H9 (cell line): ENCODE data around the gene KIF2C. TPM values are rescaled to one million over a fixed set of nuclear protein-coding genes. Genes with fewer than 3 reads are reported as not detected.
A peak's percentile ranks its signal among the peaks of the same experiment; 100 is the strongest.

Source experiments
- DNase-seq: peaks from one replicate; pipeline ENCODE4 v3.0.0-alpha.2; 2017
- H2AFZ ChIP-seq: one replicate; pipeline ENCODE4 v1.6.1; 2013; ENCODE audit warnings: mild to moderate bottlenecking, low read length, control low read depth, moderate library complexity
- H2AK5ac ChIP-seq: 2 replicates; pipeline ENCODE4 v1.6.1; 2013; ENCODE audit warnings: low read length, control low read depth, mixed read lengths; ENCODE audit not compliant: insufficient read length
- H2BK120ac ChIP-seq: one replicate; pipeline ENCODE4 v1.6.1; 2013; ENCODE audit warnings: low read depth, mild to moderate bottlenecking, low read length, control low read depth, inconsistent platforms; ENCODE audit not compliant: poor library complexity, severe bottlenecking
- H2BK12ac ChIP-seq: 2 replicates; pipeline ENCODE4 v1.6.1; 2013; ENCODE audit warnings: low read length, control low read depth, mixed read lengths, low read depth; ENCODE audit not compliant: insufficient read length
- H2BK15ac ChIP-seq: 2 replicates; pipeline ENCODE4 v1.6.1; 2013; ENCODE audit warnings: low read depth, low read length, control low read depth
- H2BK20ac ChIP-seq: one replicate; pipeline ENCODE4 v1.6.1; 2013; ENCODE audit warnings: low read depth, mild to moderate bottlenecking, low read length, control low read depth, inconsistent platforms; ENCODE audit not compliant: poor library complexity, severe bottlenecking
- H2BK5ac ChIP-seq: 2 replicates; pipeline ENCODE4 v1.6.1; 2013; ENCODE audit warnings: low read length, control low read depth, mixed read lengths; ENCODE audit not compliant: insufficient read length
- H3K14ac ChIP-seq: 2 replicates; pipeline ENCODE4 v1.6.1; 2013; ENCODE audit warnings: low read length, control low read depth; ENCODE audit not compliant: insufficient read depth
- H3K18ac ChIP-seq: 2 replicates; pipeline ENCODE4 v1.6.1; 2013; ENCODE audit warnings: low read depth, mild to moderate bottlenecking, mixed read lengths, low read length, control low read depth; ENCODE audit not compliant: insufficient read length
- H3K23ac ChIP-seq: 2 replicates; pipeline ENCODE4 v1.6.1; 2013; ENCODE audit warnings: low read length, control low read depth, mixed read lengths, low read depth; ENCODE audit not compliant: insufficient read length
- H3K23me2 ChIP-seq: 2 replicates; pipeline ENCODE4 v1.6.1; 2013; ENCODE audit warnings: low read depth, mild to moderate bottlenecking, mixed read lengths, low read length, control low read depth; ENCODE audit not compliant: insufficient read length, poor library complexity, severe bottlenecking
- H3K27ac ChIP-seq: 2 replicates; pipeline ENCODE4 v1.5.1; 2013; ENCODE audit warnings: low read length, control low read depth, mixed read lengths, low read depth; ENCODE audit not compliant: insufficient read length
- H3K27me3 ChIP-seq: 2 replicates; pipeline ENCODE4 v1.6.1; 2013; ENCODE audit warnings: low read length, control low read depth, inconsistent platforms; ENCODE audit not compliant: insufficient read depth
- H3K4ac ChIP-seq: 2 replicates; pipeline ENCODE4 v1.6.1; 2013; ENCODE audit warnings: low read depth, mild to moderate bottlenecking, control low read depth, inconsistent platforms, low read length, moderate library complexity
- H3K4me1 ChIP-seq: 2 replicates; pipeline ENCODE4 v1.6.1; 2013; ENCODE audit warnings: low read length, control low read depth, inconsistent platforms; ENCODE audit not compliant: insufficient read depth
- H3K4me2 ChIP-seq: 2 replicates; pipeline ENCODE4 v1.6.1; 2013; ENCODE audit warnings: low read length, control low read depth, mixed read lengths; ENCODE audit not compliant: insufficient read length, insufficient read depth
- H3K56ac ChIP-seq: 2 replicates; pipeline ENCODE4 v1.6.1; 2013; ENCODE audit warnings: low read depth, mild to moderate bottlenecking, mixed read lengths, low read length, control low read depth; ENCODE audit not compliant: insufficient read length
- H3K79me1 ChIP-seq: 2 replicates; pipeline ENCODE4 v1.6.1; 2013; ENCODE audit warnings: low read depth, mild to moderate bottlenecking, moderate library complexity, low read length, control low read depth, inconsistent platforms; ENCODE audit not compliant: insufficient read depth, poor library complexity, severe bottlenecking
- H3K79me2 ChIP-seq: 2 replicates; pipeline ENCODE4 v1.6.1; 2013; ENCODE audit warnings: low read length, control low read depth, inconsistent platforms; ENCODE audit not compliant: insufficient read depth
- H3K9ac ChIP-seq: 2 replicates; pipeline ENCODE4 v1.6.1; 2013; ENCODE audit warnings: low read length, control low read depth, mixed read lengths; ENCODE audit not compliant: insufficient read length; ENCODE audit errors: extremely low read depth
- H3K9me3 ChIP-seq: one replicate; pipeline ENCODE4 v1.6.1; 2013; ENCODE audit warnings: low read depth, low read length, inconsistent platforms; ENCODE audit not compliant: control insufficient read depth
- H3T11ph ChIP-seq: one replicate; pipeline ENCODE4 v1.6.1; 2013; ENCODE audit warnings: mild to moderate bottlenecking, low read length, control low read depth, inconsistent platforms
- H4K20me1 ChIP-seq: one replicate; pipeline ENCODE4 v1.6.1; 2013; ENCODE audit not compliant: control insufficient read depth, insufficient read length, insufficient read depth
- H4K5ac ChIP-seq: 2 replicates; pipeline ENCODE4 v1.6.1; 2013; ENCODE audit warnings: low read depth, mild to moderate bottlenecking, mixed read lengths, low read length, control low read depth; ENCODE audit not compliant: insufficient read length
- H4K8ac ChIP-seq: replicated peaks from 2 replicates; pipeline ENCODE4 v1.6.1; 2013; ENCODE audit warnings: low read length, control low read depth, mixed read lengths, low read depth; ENCODE audit not compliant: insufficient read length
- H4K91ac ChIP-seq: 2 replicates; pipeline ENCODE4 v1.6.1; 2013; ENCODE audit warnings: low read depth, mild to moderate bottlenecking, moderate library complexity, mixed read lengths, low read length, control low read depth; ENCODE audit not compliant: insufficient read length
- H3K27ac Mint-ChIP-seq, 3 experiments: 2 replicates in 2 of 3; 3 replicates in 1 of 3; pipeline ENCODE4 v1.8.0; 2020 to 2021; ENCODE audit warnings: mixed read lengths in 3 of 3, mild to moderate bottlenecking in 1 of 3, moderate library complexity in 1 of 3
- H3K27me3 Mint-ChIP-seq: 2 replicates; pipeline ENCODE4 v1.8.0; 2021; ENCODE audit warnings: low read depth, mild to moderate bottlenecking, moderate library complexity, mixed read lengths
- H3K36me3 Mint-ChIP-seq, 3 experiments: 2 replicates in 2 of 3; 3 replicates in 1 of 3; pipeline ENCODE4 v1.8.0; 2020 to 2021; ENCODE audit warnings: low read depth in 3 of 3, mixed read lengths in 3 of 3; ENCODE audit not compliant: insufficient read depth in 1 of 3
- H3K4me1 Mint-ChIP-seq, 2 experiments: 2 replicates each; pipeline ENCODE4 v1.8.0; 2020; ENCODE audit warnings: mixed read lengths in 2 of 2
- H3K4me3 Mint-ChIP-seq, 2 experiments: 2 replicates in 1 of 2; 3 replicates in 1 of 2; pipeline ENCODE4 v1.8.0; 2020 to 2021; ENCODE audit warnings: mild to moderate bottlenecking in 2 of 2, mixed read lengths in 2 of 2, moderate library complexity in 1 of 2
- H3K9me3 Mint-ChIP-seq, 2 experiments: 2 replicates in 1 of 2; 3 replicates in 1 of 2; pipeline ENCODE4 v1.8.0; 2020; ENCODE audit warnings: mild to moderate bottlenecking in 2 of 2, mixed read lengths in 2 of 2, moderate library complexity in 1 of 2
- WGBS: extraction: QIAGEN DNeasy Blood & Tissue Kit; methylation state at CpG from one replicate; pipeline ENCODE4 v1.1.7; 2013; ENCODE audit warnings: missing lambda C conversion rate, low lambda C conversion rate, mixed read lengths; ENCODE audit not compliant: insufficient read length; ENCODE audit errors: extremely low coverage; 5-methylcytosine and 5-hydroxymethylcytosine counted together
- total RNA-seq: library from RNA; stranded (reverse); gene quantifications from 2 replicates; pipeline ENCODE4 v1.2.1, GENCODE V29; 2021
- TF ChIP-seq, protein P1 (sequence below): fragments of 200-600 bp; sonication (generic); conservative IDR thresholded peaks from 3 replicates; pipeline ENCODE4 v1.8.0; 2021; ENCODE audit warnings: antibody characterized with exemption, mild to moderate bottlenecking

The KIF2C gene
- total RNA-seq, 1 experiment from 2014 or later = 73.1 TPM

DNA sequence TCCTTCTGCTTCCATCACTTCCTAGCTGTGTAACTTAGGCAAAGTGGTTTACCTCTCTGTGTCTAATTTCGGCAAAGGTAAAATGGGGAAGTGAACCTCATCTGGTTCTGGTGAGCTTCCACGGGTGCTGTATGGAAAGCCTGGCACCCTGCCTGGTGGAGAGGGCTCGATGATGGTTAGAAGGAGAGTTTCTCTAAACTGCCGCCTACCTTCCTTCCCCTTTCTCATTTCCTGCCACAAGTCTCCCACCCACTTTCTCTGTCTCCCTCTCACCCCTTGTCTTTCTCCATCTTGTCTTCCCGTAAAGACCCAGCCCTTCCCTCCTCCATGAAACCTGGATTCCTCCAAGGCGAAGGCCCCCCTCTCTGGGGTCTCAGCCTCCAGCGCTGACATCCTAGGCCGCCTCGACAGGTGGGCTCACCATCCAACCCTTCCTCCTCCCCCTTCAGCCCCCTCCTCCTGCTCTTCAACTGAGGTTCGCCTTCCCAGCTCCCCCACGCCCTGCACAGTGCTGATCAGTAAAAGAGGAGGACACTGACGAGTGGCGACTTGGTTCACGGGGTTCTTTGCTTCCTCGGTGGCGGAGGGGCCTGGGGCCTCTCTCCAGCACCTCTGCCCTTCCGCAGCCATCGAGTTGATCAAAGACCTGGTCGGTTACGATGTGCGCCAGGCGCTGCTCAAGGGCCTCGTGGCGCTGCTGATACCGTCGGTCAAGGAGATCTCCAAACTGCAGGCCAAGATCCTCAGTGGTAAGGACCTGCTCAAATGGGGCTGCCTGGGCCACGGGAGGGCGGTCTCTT, 15.9 kb upstream of the KIF2C start:
- H3K4me1 Mint-ChIP-seq = peaks cover 14 to 18% of the 10 kb centered on the region in 2 experiments
- H3K9me3 Mint-ChIP-seq = peaks cover 0 to 2% of the 10 kb centered on the region in 2 experiments; a peak in 1 of 5 replicates
- H3K79me2 ChIP-seq = no peaks in the 10 kb centered on the region
- H4K8ac ChIP-seq = no peak overlapping the region
- H3K4me3 Mint-ChIP-seq = no peak overlapping the region
- no peaks in the 10 kb centered on the region for H4K20me1 ChIP-seq
- no peaks in the 10 kb centered on the region for H3K23me2 ChIP-seq
- H3K27ac Mint-ChIP-seq = peak overlapping the region; percentile 34 to 71 (median 54); a peak in 3 of 7 replicates
- no peaks in the 10 kb centered on the region for H3K9me3 ChIP-seq
- H2AFZ ChIP-seq = no peak overlapping the region
- H2BK120ac ChIP-seq = no peak overlapping the region
- no peak overlapping the region for H3K4me2 ChIP-seq
- H3K27me3 ChIP-seq = no peaks in the 10 kb centered on the region
- no peak overlapping the region for H4K5ac ChIP-seq
- H2BK15ac ChIP-seq = no peak overlapping the region
- no peak overlapping the region for H2AK5ac ChIP-seq
- peaks cover 1% of the 10 kb centered on the region for H3K27me3 Mint-ChIP-seq
- H4K91ac ChIP-seq = no peak overlapping the region
- no peak overlapping the region for H3K14ac ChIP-seq
- TF ChIP-seq, protein P1, sequence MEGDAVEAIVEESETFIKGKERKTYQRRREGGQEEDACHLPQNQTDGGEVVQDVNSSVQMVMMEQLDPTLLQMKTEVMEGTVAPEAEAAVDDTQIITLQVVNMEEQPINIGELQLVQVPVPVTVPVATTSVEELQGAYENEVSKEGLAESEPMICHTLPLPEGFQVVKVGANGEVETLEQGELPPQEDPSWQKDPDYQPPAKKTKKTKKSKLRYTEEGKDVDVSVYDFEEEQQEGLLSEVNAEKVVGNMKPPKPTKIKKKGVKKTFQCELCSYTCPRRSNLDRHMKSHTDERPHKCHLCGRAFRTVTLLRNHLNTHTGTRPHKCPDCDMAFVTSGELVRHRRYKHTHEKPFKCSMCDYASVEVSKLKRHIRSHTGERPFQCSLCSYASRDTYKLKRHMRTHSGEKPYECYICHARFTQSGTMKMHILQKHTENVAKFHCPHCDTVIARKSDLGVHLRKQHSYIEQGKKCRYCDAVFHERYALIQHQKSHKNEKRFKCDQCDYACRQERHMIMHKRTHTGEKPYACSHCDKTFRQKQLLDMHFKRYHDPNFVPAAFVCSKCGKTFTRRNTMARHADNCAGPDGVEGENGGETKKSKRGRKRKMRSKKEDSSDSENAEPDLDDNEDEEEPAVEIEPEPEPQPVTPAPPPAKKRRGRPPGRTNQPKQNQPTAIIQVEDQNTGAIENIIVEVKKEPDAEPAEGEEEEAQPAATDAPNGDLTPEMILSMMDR = no peak
- H3K4me1 ChIP-seq = no peaks in the 10 kb centered on the region
- DNase-seq = no peak
- no peak overlapping the region for H3K23ac ChIP-seq
- H3K4ac ChIP-seq = no peak overlapping the region
- WGBS = no CpG with 5 or more reads among the region's 28 CpGs
- H2BK12ac ChIP-seq = no peak overlapping the region
- H3K18ac ChIP-seq = no peak overlapping the region
- no peaks in the 10 kb centered on the region for H3K36me3 Mint-ChIP-seq
- no peak overlapping the region for H2BK20ac ChIP-seq
- no peak overlapping the region for H3T11ph ChIP-seq
- no peak overlapping the region for H2BK5ac ChIP-seq
- no peaks in the 10 kb centered on the region for H3K79me1 ChIP-seq
- no peak overlapping the region for H3K56ac ChIP-seq
- no peak overlapping the region for H3K27ac ChIP-seq
- H3K9ac ChIP-seq = no peak overlapping the region
